Measurements from ENCODE around the gene FHAD1. TPM values are rescaled to one million over a fixed set of nuclear protein-coding genes. Genes with fewer than 3 reads are reported as not detected.

Gene FHAD1
- total RNA-seq, 1 donor from 2014 or later: 1.3 TPM

DNA sequence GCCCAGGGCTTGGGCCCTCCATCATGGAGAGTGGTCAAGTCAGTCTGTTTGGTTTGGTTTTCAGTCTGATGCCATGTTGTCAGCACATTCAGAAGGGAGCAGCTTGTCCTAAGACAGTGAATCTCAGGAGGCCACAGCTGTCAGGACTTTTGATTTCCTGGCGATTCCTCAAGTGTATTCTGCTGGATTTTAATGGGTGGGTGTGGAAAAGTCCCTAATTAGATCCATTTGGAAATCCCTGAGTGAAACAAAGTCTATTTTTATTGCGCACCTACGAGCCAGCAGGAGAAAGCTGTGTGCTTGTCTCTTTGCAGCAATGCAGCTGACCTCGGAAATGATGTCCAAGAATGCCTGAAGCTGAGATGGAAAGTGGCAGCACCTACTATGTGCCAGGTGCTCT, 21.6 kb upstream of the FHAD1 start:
- Mint-ChIP-seq H3K27me3 (ENCODE audit: low read depth) (no peaks in the 10 kb centered on the region), H3K9me3 (no peaks in the 10 kb centered on the region)
- DNase-seq (ENCODE audit: low spot score in 2 of 2, unreplicated experiment in 2 of 2): no peak

DNA sequence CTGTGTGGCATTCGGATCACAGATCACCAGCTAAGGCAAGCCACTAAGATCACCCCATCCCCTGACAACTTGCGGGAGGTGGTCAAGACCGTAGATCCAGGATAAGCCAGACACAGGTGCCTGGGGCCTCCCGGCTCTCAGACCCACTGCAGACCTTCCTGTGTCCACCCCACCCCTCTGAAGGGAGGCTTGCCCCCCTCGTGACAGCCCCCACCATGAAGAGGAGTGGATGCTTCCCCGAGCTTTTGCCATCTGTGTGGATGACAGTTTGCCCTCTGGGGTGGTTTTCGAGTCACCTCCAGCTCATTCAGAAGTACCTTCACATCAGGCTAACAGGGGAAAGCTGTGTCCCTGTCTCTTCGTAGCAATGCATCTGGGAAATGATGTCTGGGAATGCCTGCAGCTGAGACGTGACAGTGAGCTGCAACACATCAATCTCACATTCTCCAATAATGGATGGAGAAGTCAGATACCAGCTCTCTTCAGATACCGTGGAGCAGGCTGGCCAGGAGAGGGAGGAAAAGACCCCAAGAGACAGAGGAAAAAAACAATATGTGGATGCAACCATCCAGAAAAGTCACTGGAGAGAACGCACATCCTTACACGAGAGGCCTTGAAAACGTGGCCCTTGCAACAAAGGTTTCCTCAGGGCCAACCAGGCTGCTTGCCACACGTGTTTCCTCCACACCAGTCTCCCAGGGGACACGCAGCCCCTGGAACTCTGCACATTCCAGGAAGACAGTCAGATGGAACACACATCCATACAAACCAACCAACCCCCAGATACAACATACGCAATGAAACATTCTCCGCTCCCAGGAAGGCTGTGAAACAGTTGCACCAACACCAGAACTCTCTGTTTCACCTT, 20.4 kb upstream of the FHAD1 start:
- Mint-ChIP-seq H3K4me1 (peaks cover 9% of the 10 kb centered on the region), H3K9me3 (no peaks in the 10 kb centered on the region), H3K36me3 (no peaks in the 10 kb centered on the region), H3K27me3 (ENCODE audit: low read depth) (no peaks in the 10 kb centered on the region), H3K4me3 (no peak overlapping the region), H3K27ac (no peak overlapping the region)
- TF ChIP-seq, protein P1, sequence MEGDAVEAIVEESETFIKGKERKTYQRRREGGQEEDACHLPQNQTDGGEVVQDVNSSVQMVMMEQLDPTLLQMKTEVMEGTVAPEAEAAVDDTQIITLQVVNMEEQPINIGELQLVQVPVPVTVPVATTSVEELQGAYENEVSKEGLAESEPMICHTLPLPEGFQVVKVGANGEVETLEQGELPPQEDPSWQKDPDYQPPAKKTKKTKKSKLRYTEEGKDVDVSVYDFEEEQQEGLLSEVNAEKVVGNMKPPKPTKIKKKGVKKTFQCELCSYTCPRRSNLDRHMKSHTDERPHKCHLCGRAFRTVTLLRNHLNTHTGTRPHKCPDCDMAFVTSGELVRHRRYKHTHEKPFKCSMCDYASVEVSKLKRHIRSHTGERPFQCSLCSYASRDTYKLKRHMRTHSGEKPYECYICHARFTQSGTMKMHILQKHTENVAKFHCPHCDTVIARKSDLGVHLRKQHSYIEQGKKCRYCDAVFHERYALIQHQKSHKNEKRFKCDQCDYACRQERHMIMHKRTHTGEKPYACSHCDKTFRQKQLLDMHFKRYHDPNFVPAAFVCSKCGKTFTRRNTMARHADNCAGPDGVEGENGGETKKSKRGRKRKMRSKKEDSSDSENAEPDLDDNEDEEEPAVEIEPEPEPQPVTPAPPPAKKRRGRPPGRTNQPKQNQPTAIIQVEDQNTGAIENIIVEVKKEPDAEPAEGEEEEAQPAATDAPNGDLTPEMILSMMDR (IDR thresholded peaks at IDR 0.05; ENCODE audit: unreplicated experiment): no peak
- DNase-seq (ENCODE audit: low spot score in 2 of 2, unreplicated experiment in 2 of 2): no peak

More for the DNA sequence above, 21.6 kb upstream of the FHAD1 start:
- H3K4me1 Mint-ChIP-seq: peaks cover 9% of the 10 kb centered on the region
- H3K4me3 Mint-ChIP-seq: no peak overlapping the region
- no peaks in the 10 kb centered on the region for H3K36me3 Mint-ChIP-seq
- TF ChIP-seq, protein P1 (IDR thresholded peaks at IDR 0.05; ENCODE audit: unreplicated experiment): no peak
- no peak overlapping the region for H3K27ac Mint-ChIP-seq

DNA sequence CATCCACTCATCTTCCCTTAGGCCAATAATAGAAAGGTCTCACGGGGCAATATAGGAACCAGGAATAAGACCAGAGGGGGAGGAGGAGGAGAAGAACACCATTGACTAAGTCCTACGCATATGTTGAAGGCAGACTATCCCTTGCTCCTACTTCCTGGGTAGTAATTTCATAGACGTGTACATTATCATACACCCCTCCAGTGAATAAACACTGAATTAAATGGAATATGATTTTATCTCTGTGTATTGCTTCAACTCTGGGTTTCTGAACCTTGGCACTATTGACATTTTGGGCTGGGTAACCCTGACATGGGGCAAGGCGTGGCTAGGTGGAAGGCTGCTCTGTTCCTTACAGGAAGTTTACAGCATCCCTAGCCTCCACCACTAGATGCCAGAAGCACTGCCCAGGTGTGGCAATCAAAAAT, 17.3 kb upstream of the FHAD1 start:
- TF ChIP-seq, protein P1 (IDR thresholded peaks at IDR 0.05; ENCODE audit: unreplicated experiment): no peak

DNA sequence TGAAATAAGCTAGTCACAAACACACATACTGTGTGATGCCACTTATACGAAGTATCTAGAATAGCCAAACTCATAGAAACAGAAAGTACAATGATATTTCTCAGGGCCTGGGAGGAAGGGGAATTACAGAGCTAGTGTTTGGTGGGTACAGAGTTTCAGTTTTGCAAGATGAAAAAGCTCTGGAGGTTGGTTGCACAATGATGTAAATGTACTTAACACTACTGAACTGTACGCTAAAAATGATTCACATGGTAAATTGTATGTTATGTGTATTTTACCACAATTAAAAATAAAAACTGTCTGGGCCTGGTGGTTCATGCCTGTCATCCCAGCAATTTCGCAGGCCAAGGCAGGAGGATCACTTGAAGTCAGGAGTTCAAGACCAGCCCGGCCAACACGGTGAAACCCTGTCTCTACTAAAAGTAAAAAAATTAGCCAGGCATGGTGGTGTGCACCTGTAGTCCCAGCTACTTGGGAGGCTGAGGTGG, 15.3 kb upstream of the FHAD1 start:
- Mint-ChIP-seq H3K27ac (no peak overlapping the region), H3K4me1 (no peaks in the 10 kb centered on the region), H3K27me3 (ENCODE audit: low read depth) (no peaks in the 10 kb centered on the region), H3K4me3 (no peak overlapping the region), H3K9me3 (no peaks in the 10 kb centered on the region), H3K36me3 (no peaks in the 10 kb centered on the region)
- DNase-seq (ENCODE audit: low spot score in 2 of 2, unreplicated experiment in 2 of 2): no peak
- TF ChIP-seq, protein P1 (IDR thresholded peaks at IDR 0.05; ENCODE audit: unreplicated experiment): no peak

More for the DNA sequence above, 17.3 kb upstream of the FHAD1 start:
- H3K27ac Mint-ChIP-seq: no peak overlapping the region
- no peaks in the 10 kb centered on the region for H3K36me3 Mint-ChIP-seq
- H3K4me1 Mint-ChIP-seq: peaks cover 7% of the 10 kb centered on the region
- H3K27me3 Mint-ChIP-seq (ENCODE audit: low read depth): no peaks in the 10 kb centered on the region
- H3K9me3 Mint-ChIP-seq: no peaks in the 10 kb centered on the region
- DNase-seq (ENCODE audit: low spot score in 2 of 2, unreplicated experiment in 2 of 2): no peak
- H3K4me3 Mint-ChIP-seq: no peak overlapping the region

DNA sequence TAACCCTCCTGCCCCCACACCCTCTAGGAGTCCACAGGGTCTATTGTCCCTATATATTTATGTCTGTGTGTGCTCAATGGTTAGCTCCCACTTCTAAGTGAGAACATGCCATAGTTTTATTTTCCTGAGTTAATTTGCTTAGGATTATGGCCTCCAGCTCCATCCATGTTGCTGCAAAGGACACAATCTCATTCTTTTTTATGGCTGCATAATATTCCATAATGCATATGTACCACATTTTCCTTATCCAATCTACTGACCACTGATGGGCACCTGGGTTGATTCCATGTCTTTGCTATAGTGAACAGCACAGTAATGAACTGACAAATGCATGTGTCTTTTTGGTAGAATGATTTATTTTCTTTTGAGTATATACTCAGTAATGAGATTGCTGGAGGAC, 13.3 kb upstream of the FHAD1 start:
- Mint-ChIP-seq H3K9me3 (no peaks in the 10 kb centered on the region), H3K36me3 (no peaks in the 10 kb centered on the region), H3K27me3 (ENCODE audit: low read depth) (no peaks in the 10 kb centered on the region), H3K4me1 (no peaks in the 10 kb centered on the region), H3K4me3 (no peak overlapping the region), H3K27ac (no peak overlapping the region)
- TF ChIP-seq, protein P1 (IDR thresholded peaks at IDR 0.05; ENCODE audit: unreplicated experiment): no peak
- DNase-seq (ENCODE audit: low spot score in 2 of 2, unreplicated experiment in 2 of 2): no peak
